H1 (cell line): Measurements from ENCODE around the gene CLDN24. TPM values are rescaled to one million over a fixed set of nuclear protein-coding genes. Genes with fewer than 3 reads are reported as not detected.
A peak's percentile ranks its signal among the peaks of the same experiment; 100 is the strongest.

ENCODE experiments used
- CTCF ChIA-PET: fragments of 300-600 bp; sonication (Branson Sonifier 250); formaldehyde crosslinking; loops from one replicate; lab custom pipeline; 2021; ENCODE audit not compliant: partially characterized antibody; lab: Charles Lee
- POLR2A ChIA-PET: fragments of 300-600 bp; sonication (Branson Sonifier 250); formaldehyde crosslinking; loops from one replicate; lab custom pipeline; 2021; ENCODE audit warnings: inconsistent platforms; ENCODE audit not compliant: partially characterized antibody; lab: Charles Lee
- DNase-seq, 2 experiments: peaks; one replicate each; pipeline versions ENCODE4 v3.0.0 to v3.0.0-alpha.2; 2010 to 2022; ENCODE audit warnings: low spot score in 2 of 2, low read depth in 1 of 2, mixed read lengths in 1 of 2
- FAIRE-seq: peaks from 2 replicates; lab custom pipeline; 2011; peaks lifted over from hg19 to GRCh38; lab: Jason Lieb, UNC
- H2AFZ ChIP-seq: 2 replicates; pipeline ENCODE4 v1.8.1; 2012; ENCODE audit warnings: low read length, inconsistent platforms
- H2AK5ac ChIP-seq: 2 replicates; pipeline ENCODE4 v1.6.1; 2013; ENCODE audit warnings: low read depth, low read length
- H2BK120ac ChIP-seq: replicated peaks from 2 replicates; pipeline ENCODE3; 2013; ENCODE audit warnings: low read depth, low read length, inconsistent platforms
- H2BK12ac ChIP-seq: 2 replicates; pipeline ENCODE4 v1.6.1; 2013; ENCODE audit warnings: low read depth, low read length
- H2BK15ac ChIP-seq: 2 replicates; pipeline ENCODE4 v1.6.1; 2013; ENCODE audit warnings: low read length
- H2BK20ac ChIP-seq: 2 replicates; pipeline ENCODE4 v1.6.1; 2013; ENCODE audit warnings: low read length
- H2BK5ac ChIP-seq: 2 replicates; pipeline ENCODE4 v1.6.1; 2013; ENCODE audit warnings: low read depth, low read length
- H3K14ac ChIP-seq: 2 replicates; pipeline ENCODE4 v1.6.1; 2013; ENCODE audit warnings: inconsistent platforms; ENCODE audit not compliant: insufficient read length
- H3K18ac ChIP-seq: 2 replicates; pipeline ENCODE4 v1.6.1; 2013; ENCODE audit warnings: low read length; ENCODE audit errors: extremely low read depth
- H3K23ac ChIP-seq: 2 replicates; pipeline ENCODE4 v1.6.1; 2013; ENCODE audit warnings: inconsistent platforms; ENCODE audit not compliant: insufficient read length
- H3K23me2 ChIP-seq: 2 replicates; pipeline ENCODE4 v1.6.1; 2013; ENCODE audit warnings: low read depth, low read length
- H3K27ac ChIP-seq: 2 replicates; pipeline ENCODE4 v1.6.1; 2011; ENCODE audit warnings: low read depth, low read length, inconsistent platforms
- H3K27me3 ChIP-seq, 4 experiments: replicated peaks in 1 of 4; 1 replicate in 1 of 4; 2 replicates in 3 of 4; pipeline versions ENCODE4 v1.6.1 to v1.8.1; 2011 to 2013; ENCODE audit warnings: low read length in 3 of 4, mild to moderate bottlenecking in 3 of 4, inconsistent platforms in 2 of 4, mixed read lengths in 2 of 4, moderate library complexity in 1 of 4; ENCODE audit not compliant: control insufficient read depth in 3 of 4, insufficient read depth in 3 of 4; ENCODE audit errors: extremely low read depth in 1 of 4
- H3K36me3 ChIP-seq, 4 experiments: 2 replicates each; pipeline versions ENCODE4 v1.6.1 to v1.8.1; 2011 to 2013; ENCODE audit warnings: mild to moderate bottlenecking in 4 of 4, low read length in 3 of 4, moderate library complexity in 2 of 4, control low read depth in 1 of 4, inconsistent platforms in 1 of 4; ENCODE audit not compliant: insufficient read depth in 4 of 4, control insufficient read depth in 2 of 4
- H3K4ac ChIP-seq: replicated peaks from 2 replicates; pipeline ENCODE3; 2013; ENCODE audit warnings: low read length, low read depth, mixed read lengths, inconsistent platforms; ENCODE audit not compliant: insufficient read length
- H3K4me1 ChIP-seq, 4 experiments: replicated peaks in 1 of 4; 1 replicate in 1 of 4; 2 replicates in 3 of 4; pipeline versions ENCODE4 v1.6.1 to v1.8.1; 2011 to 2013; ENCODE audit warnings: low read length in 3 of 4, inconsistent platforms in 2 of 4, mixed read lengths in 1 of 4; ENCODE audit not compliant: insufficient read depth in 4 of 4, control insufficient read depth in 3 of 4
- H3K4me2 ChIP-seq, 2 experiments: 2 replicates each; pipeline versions ENCODE4 v1.6.1 to v1.8.1; 2011 to 2013; ENCODE audit warnings: low read depth in 2 of 2, low read length in 2 of 2, control low read depth in 1 of 2, inconsistent platforms in 1 of 2, mild to moderate bottlenecking in 1 of 2; ENCODE audit not compliant: insufficient read depth in 1 of 2
- H3K4me3 ChIP-seq, 4 experiments: fragments of 200-600, 300-600 bp in 1 of 4; sonication (generic), shearing (Covaris generic), sonication (Bioruptor Twin) in 1 of 4; 2 replicates each; pipeline versions ENCODE4 v1.5.1 to v1.8.1; 2011 to 2016; ENCODE audit warnings: low read length in 4 of 4, low read depth in 3 of 4, control low read depth in 2 of 4, inconsistent platforms in 2 of 4, mild to moderate bottlenecking in 2 of 4, mixed read lengths in 1 of 4, moderate library complexity in 1 of 4; ENCODE audit not compliant: insufficient read depth in 2 of 4; ENCODE audit errors: extremely low read depth in 1 of 4
- H3K56ac ChIP-seq: replicated peaks from 2 replicates; pipeline ENCODE3; 2013; ENCODE audit warnings: low read depth, mild to moderate bottlenecking, mixed read lengths, low read length, inconsistent platforms; ENCODE audit not compliant: insufficient read length
- H3K79me1 ChIP-seq: 2 replicates; pipeline ENCODE4 v1.6.1; 2013; ENCODE audit warnings: low read depth, low read length, control low read depth
- H3K79me2 ChIP-seq, 2 experiments: 2 replicates each; pipeline versions ENCODE4 v1.6.1 to v1.8.1; 2012 to 2013; ENCODE audit warnings: low read length in 2 of 2, mild to moderate bottlenecking in 2 of 2, inconsistent platforms in 1 of 2; ENCODE audit not compliant: insufficient read depth in 2 of 2, control insufficient read depth in 1 of 2
- H3K9ac ChIP-seq, 4 experiments: replicated peaks in 1 of 4; 1 replicate in 1 of 4; 2 replicates in 3 of 4; pipeline versions ENCODE4 v1.6.1 to v1.8.1; 2011 to 2013; ENCODE audit warnings: low read depth in 3 of 4, low read length in 3 of 4, control low read depth in 2 of 4, mild to moderate bottlenecking in 2 of 4, moderate library complexity in 2 of 4, inconsistent platforms in 1 of 4; ENCODE audit errors: extremely low read depth in 1 of 4
- H3K9me3 ChIP-seq, 2 experiments: 2 replicates each; pipeline versions ENCODE4 v1.6.1 to v1.8.1; 2012 to 2013; ENCODE audit warnings: mild to moderate bottlenecking in 2 of 2, moderate library complexity in 2 of 2, control low read depth in 1 of 2, inconsistent platforms in 1 of 2, low read depth in 1 of 2, low read length in 1 of 2, mixed read lengths in 1 of 2; ENCODE audit not compliant: insufficient read depth in 2 of 2
- H4K20me1 ChIP-seq, 2 experiments: replicated peaks in 1 of 2; 2 replicates each; pipeline versions ENCODE3 to v1.8.1; 2011 to 2013; ENCODE audit warnings: inconsistent platforms in 2 of 2, low read length in 2 of 2, mild to moderate bottlenecking in 1 of 2; ENCODE audit not compliant: insufficient read depth in 2 of 2, control insufficient read depth in 1 of 2
- H4K5ac ChIP-seq: 2 replicates; pipeline ENCODE4 v1.6.1; 2013; ENCODE audit warnings: low read length, low read depth, mixed read lengths, inconsistent platforms; ENCODE audit not compliant: insufficient read length
- H4K8ac ChIP-seq: 2 replicates; pipeline ENCODE4 v1.8.0; 2013; ENCODE audit warnings: mild to moderate bottlenecking, moderate library complexity, low read length, inconsistent platforms; ENCODE audit not compliant: insufficient read depth; ENCODE audit errors: extremely low read depth
- H4K91ac ChIP-seq: replicated peaks from 2 replicates; pipeline ENCODE3; 2013; ENCODE audit warnings: low read length, mixed read lengths, inconsistent platforms; ENCODE audit not compliant: insufficient read length
- FOSL1 ChIP-seq: IDR thresholded peaks from 2 replicates; pipeline ENCODE4 v1.6.1; 2011; ENCODE audit warnings: mild to moderate bottlenecking, low read depth, low read length, moderate library complexity; ENCODE audit not compliant: insufficient read depth
- KDM5A ChIP-seq: fragments of 200-600 bp; IDR thresholded peaks from 2 replicates; pipeline ENCODE4 v1.7.1; 2012; ENCODE audit warnings: mild to moderate bottlenecking, low read length, inconsistent platforms, mixed read lengths
- USF2 ChIP-seq: IDR thresholded peaks from 2 replicates; pipeline ENCODE4 v1.6.1; 2011; ENCODE audit warnings: low read length, improper control_type of control experiment
- WGBS, 2 experiments: shearing (Covaris generic) in 1 of 2; methylation state at CpG; one replicate each; pipeline versions ENCODE4 v1.1.6 to v1.1.7; 2013 to 2015; ENCODE audit warnings: low lambda C conversion rate in 2 of 2, mixed read lengths in 2 of 2, inconsistent platforms in 1 of 2, low coverage in 1 of 2, missing lambda C conversion rate in 1 of 2; ENCODE audit not compliant: insufficient replicate concordance in 2 of 2, insufficient coverage in 1 of 2, insufficient read length in 1 of 2; ENCODE audit errors: extremely low coverage in 1 of 2, missing lambda C conversion rate in 1 of 2; 5-methylcytosine and 5-hydroxymethylcytosine counted together
- polyA plus RNA-seq, 7 experiments: library from polyadenylated mRNA; depleted of rRNA in 3 of 7; stranded (reverse) in 5 of 7; unstranded in 2 of 7; fragments of >200 nt in 5 of 7; fragments of 200-250 nt in 2 of 7; gene quantifications; 1 replicate in 5 of 7; 2 replicates in 1 of 7; 4 replicates in 1 of 7; pipeline versions ENCODE4 v1.2.1 to v1.2.3, GENCODE V29; 2011 to 2013; ENCODE audit warnings: missing spikeins in 2 of 7, mixed read lengths in 2 of 7
- total RNA-seq: library from RNA; stranded (reverse); fragmentation: NEBNext Ultra II Directional; extraction: Animal tissue kit (Norgen Biotek cat#: 25700); gene quantifications from 2 replicates; pipeline ENCODE4 v1.2.1, GENCODE V29; 2021

Gene CLDN24
- total and polyA plus RNA-seq, 2 of the 8 experiments (the other 6 are each of a cell fraction or from before 2014, with no cell fraction given) = not detected

- Histone ChIP-seq H3K9me3 (no peaks in the 10 kb centered on the region), H3K9ac (no peak overlapping the region), H2AK5ac (no peak overlapping the region), H4K91ac (no peak overlapping the region), H2BK120ac (no peak overlapping the region), H4K8ac (peak overlapping the region; percentile 86), H3K79me2 (no peaks in the 10 kb centered on the region), H2AFZ (peak overlapping the region; percentile 51; the same call in 1 of the 2 replicates), H3K27me3 (no peaks in the 10 kb centered on the region), H3K4ac (no peak overlapping the region), H3K14ac (no peak overlapping the region), H2BK20ac (no peak overlapping the region), H3K56ac (no peak overlapping the region), H3K36me3 (no peaks in the 10 kb centered on the region), H3K18ac (no peak overlapping the region), H4K20me1 (no peaks in the 10 kb centered on the region), H3K4me3 (no peak overlapping the region), H2BK5ac (no peak overlapping the region), H3K4me2 (no peak overlapping the region), H3K23me2 (no peaks in the 10 kb centered on the region; the same call in 1 of the 2 replicates), H3K79me1 (no peaks in the 10 kb centered on the region), H2BK15ac (no peak overlapping the region), H2BK12ac (no peak overlapping the region), H3K27ac (no peak overlapping the region), H3K23ac (no peak overlapping the region), H4K5ac (no peak overlapping the region), H3K4me1 (no peaks in the 10 kb centered on the region)
- FAIRE-seq (no peak), DNase-seq (no peak)
- TF ChIP-seq FOSL1 (no peak), KDM5A (no peak), USF2 (no peak)
- ChIA-PET CTCF (interaction anchor here (0.6 kb wide), 1 partner anchor 540 kb away, joined by 5 read pairs; no protein-coding TSS in a partner anchor), POLR2A (interaction anchor here (1.1 kb wide), 1 partner anchor 11 kb away, joined by 4 read pairs; no protein-coding TSS in a partner anchor)
- WGBS, 2 experiments = 96% methylated on average over 17 of the region's 40 CpGs; no CpG with 5 or more reads in 1 of the 2 experiments
Measured at GRCh38 chr4:183342541-183343533, 20.6 kb upstream of the CLDN24 start.
